HG03066 (cell line): ENCODE measurements around the gene KDM4F.

ENCODE experiments used
- ATAC-seq: cut with Tn5 transposase; IDR thresholded peaks from one replicate; pipeline ENCODE4 v1.9.1; 2021; ENCODE audit warnings: low read depth; ENCODE audit not compliant: unreplicated experiment

KDM4F gene

DNA sequence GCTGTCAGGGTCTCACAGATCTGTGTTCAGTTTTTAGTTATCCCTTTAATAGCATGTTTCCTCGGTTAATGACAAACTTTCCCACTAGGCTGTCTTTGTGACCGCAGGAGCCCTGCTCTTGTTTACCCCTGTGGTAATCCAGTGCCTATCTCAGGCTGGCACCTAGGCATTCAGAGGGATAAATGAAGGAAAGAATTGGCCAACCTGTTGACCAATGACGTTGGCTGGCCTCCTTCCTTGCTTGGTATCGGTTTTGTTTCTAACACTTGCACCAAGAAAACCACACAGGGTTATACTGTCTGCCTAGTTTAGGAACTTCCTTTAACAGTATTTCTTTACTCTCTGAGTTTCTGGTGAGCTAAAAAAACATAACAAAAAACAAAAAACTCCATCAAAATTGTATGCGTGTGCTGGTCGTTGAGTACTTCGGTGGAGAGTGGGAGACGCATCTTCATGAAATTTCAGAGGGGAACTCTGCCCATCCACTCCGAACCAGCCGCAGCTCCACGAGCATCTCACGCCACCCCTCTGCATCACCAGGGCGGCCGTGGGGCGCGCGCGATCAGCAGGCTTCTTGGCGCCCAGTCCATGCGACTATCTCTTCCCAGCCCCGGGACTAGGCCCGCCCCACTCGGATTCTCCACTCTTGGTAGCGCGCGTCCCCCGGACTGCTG, 39.9 kb downstream of the KDM4F start:
- peak; percentile 32 for ATAC-seq

DNA sequence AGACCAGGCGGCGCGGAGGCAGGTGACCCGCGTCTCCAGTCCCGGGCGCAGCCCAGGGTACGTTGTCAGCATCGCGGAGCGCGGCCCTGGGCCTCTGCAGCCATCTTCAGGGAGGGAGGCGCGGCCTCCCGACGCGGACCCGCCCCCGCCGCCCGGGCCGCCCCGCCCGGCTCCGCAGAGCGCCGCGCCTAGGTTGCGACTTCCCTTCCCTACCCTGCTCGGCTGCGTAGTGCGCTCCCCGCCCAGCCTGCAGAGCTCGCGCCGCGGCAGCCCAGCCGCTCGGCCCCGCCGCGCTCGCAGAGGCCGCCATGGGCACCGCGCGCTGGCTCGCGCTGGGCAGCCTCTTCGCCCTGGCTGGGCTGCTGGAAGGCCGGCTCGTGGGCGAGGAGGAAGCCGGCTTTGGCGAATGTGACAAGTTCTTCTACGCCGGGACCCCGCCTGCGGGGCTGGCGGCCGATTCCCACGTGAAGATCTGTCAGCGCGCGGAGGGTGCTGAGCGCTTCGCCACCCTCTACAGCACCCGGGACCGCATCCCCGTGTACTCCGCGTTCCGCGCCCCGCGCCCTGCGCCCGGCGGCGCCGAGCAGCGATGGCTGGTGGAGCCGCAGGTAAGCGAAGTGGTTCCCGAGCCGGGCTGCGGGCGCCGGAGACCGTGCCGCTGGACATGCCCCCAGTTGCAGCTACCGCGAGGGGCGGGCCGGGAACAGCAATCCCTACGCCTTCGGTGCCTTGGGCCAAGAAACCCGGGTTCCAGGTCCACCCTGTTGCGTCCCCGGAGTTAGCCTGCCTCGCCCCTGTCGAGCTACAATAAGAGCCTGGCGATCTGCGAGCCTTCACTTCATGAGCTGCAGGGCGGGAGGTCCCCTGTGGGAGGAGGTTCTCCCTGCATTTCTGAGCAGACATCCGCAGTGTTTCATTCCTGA, 40.7 kb downstream of the KDM4F start, which contains the start of gene ENDOD1:
ENDOD1 (plus strand) TSS at position 227 of the 923 bp plus-strand sequence; CDS start at position 309, 82 bp downstream.
- ATAC-seq = peak; percentile 80

DNA sequence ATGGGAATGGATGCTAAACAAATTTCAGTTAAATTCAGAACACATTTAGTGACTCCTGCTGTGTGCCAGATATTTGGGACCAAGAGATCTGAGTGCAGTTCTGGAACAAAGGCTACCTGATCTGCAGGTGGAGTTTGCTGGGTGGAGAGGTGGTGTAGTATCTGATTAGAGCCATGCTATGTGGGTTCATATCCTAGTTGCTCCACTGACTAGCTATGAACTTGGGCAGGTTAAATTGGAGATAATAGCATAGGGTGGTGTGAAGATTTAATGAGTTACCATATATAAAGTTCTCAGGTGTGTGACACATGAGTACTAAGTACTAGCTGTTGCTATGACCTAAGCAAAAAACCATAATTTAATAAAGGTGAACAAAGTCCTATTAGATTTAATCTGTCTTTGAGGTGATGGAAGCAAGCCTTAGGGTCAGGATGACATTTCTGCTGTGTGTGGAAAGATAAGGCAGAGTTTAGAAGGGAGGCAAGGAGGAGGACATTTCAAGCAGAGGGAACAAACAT, 42.5 kb downstream of the KDM4F start:
- no peak for ATAC-seq

DNA sequence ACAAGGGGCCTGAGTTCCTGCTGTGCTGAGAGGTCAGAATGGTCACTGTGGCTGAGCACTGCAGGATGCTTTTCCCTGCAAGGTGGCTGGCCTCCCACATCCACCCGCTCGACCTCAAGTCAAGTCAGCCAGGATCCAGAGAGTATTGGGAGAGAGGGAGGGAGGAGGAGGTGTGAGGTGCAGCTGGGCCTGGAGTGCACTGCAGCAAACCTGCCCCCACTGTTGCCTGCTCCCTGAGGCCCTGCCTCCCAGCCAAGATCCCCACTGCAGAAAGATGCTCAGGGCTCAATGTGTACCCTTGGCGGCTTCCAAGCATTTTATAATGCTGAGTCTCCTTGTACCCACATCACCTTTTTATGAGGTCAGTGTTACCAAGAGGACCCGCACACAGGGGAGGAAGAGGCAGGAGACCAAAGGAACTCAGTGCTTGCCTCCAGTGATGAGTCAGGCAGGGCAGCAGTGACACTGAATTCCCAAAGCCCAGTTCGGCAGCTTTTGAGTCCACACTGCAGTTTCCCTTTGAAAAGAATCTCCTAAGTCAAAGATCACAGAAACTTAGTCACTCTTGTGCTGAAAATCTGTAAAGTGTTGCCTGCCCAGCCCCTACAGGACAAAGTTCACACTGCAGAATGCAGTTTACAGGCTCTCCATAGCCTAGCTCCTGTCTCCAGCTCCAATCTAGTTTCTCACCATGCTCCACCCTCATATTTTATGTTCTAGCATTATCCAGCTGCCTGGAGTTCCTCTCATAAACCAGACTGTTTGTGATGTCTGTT, 43.5 kb downstream of the KDM4F start:
- ATAC-seq = no peak

DNA sequence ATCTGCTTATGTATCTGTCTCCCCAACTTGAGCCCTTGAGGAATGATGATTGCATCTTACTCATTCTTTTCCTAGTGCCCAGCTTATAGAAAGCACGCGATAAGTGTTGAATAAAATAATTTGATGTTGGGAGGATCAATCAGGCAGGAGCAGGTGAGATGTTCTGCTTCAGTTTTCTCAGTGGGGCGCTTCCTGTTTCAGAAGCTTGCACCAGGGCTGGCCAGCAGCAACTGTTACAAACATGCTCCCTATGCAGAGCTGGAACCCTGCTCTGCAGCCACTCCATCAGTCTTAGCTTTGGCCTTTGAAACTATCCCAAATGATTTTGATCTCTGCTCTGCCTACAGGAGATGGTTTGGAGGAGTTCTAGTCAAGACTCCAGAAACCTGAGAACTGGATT, 44.3 kb downstream of the KDM4F start:
- peak; percentile 11 for ATAC-seq

DNA sequence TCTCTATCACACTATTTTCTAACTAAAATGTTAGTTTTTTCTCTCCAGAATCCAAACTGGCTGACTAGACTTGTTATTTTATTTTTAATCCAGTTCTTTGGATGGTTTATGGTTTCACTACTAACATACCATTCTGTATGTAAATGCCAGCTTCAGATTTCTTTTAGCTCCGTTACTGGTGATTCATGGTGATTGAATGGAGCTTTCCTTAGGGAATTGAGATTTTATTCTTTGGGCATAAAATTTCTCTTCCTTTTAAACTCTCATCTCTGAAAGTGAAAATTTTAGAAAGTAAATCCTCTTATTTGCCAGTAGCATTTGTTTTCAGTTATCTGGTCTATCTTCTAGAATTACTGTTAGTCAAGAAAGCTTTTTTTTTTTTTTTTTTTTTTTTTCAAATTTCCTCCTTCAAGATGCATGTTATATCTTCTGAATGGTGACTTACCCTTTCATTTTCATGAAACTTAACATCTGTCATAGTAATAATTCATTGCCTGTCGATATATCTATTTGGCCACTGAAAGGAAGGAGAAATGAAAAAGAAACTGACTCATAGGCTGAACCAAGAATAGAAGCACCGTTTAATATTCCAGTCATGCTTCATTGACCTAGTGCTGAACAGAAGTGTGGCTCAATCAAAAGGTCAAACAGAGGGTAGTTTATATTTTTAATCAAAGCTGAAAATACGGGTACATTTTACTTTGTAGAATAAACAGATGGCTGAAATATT, 46.8 kb downstream of the KDM4F start:
- ATAC-seq = peak; percentile 77

DNA sequence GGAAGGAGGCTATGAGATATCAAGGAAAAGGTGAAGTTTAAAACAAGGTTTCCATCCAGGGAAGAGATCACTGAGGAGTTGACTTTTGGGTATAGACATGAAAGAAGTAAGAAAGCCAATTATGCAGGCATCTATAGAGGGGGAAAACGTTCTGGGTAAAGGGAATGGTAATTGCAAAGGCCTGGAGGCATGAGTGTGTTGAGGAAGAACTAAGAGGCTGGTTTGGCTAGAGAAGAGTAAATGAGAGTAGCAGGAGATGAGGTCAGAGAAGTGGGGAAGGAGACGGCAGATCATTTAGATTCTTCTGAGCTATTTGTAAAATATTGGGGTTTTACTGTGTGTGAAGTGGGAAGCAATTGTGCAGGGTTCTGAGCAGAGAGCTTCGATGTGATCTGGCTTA, 48.0 kb downstream of the KDM4F start:
- no peak for ATAC-seq

DNA sequence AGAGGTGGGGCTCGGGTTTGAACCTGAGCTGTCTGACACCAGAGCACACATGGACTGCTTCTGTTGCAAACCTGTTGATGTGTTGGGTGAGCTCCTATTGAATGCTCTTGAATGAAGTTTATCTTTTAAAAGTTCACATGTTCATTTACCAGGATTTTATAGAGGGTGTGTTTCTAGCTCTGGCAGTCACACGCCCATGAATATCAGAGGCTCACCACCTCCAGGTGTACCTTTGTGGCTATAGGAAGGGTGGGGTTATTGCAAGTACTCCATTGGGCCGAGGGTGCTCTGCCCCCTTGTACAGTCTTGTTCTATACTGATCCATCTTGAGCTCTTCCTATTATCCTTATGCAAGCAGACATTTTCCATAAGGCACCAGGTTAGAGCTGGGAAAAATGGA, 49.6 kb downstream of the KDM4F start:
- no peak for ATAC-seq

DNA sequence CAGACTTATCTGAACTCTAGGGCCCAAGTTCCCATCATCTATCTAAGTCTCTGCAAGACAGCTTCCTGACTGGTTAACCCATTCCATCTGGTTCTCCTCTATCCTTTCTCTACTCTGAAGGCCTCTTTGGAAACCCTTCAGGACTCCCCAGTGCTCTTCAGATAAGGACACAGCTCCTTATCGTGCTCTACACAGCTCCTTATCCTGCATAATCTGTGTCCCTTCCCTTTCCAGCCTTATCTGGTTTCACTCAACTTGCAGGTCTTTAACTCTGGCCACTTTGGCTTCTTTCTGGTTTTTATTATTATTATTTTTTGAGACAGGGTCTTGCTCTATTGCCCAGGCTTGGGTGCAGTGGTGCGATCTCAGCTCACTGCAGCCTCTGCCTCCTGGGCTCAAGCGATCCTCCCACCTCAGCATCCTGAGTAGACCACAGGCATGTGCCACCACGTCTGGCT, 51.0 kb downstream of the KDM4F start:
- ATAC-seq = no peak
